H1 (cell line): ENCODE results near the gene ZBTB7B. TPM values are rescaled to one million over a fixed set of nuclear protein-coding genes. Genes with fewer than 3 reads are reported as not detected.

Source experiments
- ATF2 ChIP-seq: IDR thresholded peaks from 2 replicates; pipeline ENCODE4 v1.6.1; 2012; ENCODE audit warnings: low read length, inconsistent platforms
- CBX5 ChIP-seq: fragments of 300-800, 300-1000 bp; sonication (generic); IDR thresholded peaks from 2 replicates; pipeline ENCODE4 v1.7.1; 2016; ENCODE audit warnings: antibody characterized with exemption, low read length, low read depth
- CBX8 ChIP-seq: fragments of 300-800, 300-1000 bp; sonication (generic); IDR thresholded peaks from 2 replicates; pipeline ENCODE4 v1.7.1; 2016; ENCODE audit warnings: low read depth, low read length, borderline replicate concordance
- CREB1 ChIP-seq: IDR thresholded peaks from 2 replicates; pipeline ENCODE4 v1.6.1; 2012; ENCODE audit warnings: inconsistent platforms
- EZH2 ChIP-seq: fragments of 200-600 bp; sonication (generic); IDR thresholded peaks from 2 replicates; pipeline ENCODE4 v1.7.1; 2012; ENCODE audit warnings: low read depth, mild to moderate bottlenecking, moderate library complexity, low read length, inconsistent platforms; ENCODE audit not compliant: severe bottlenecking
- KDM1A ChIP-seq: fragments of 200-600, 300-600 bp; sonication (generic); IDR thresholded peaks from 2 replicates; pipeline ENCODE4 v1.7.1; 2016; ENCODE audit warnings: mild to moderate bottlenecking, low read length, borderline replicate concordance
- KDM5A ChIP-seq: fragments of 200-600 bp; IDR thresholded peaks from 2 replicates; pipeline ENCODE4 v1.7.1; 2012; ENCODE audit warnings: mild to moderate bottlenecking, low read length, inconsistent platforms, mixed read lengths
- MAFK ChIP-seq: IDR thresholded peaks from 2 replicates; pipeline ENCODE4 v1.6.1; 2012; ENCODE audit warnings: low read depth, mild to moderate bottlenecking, improper control_type of control experiment, low read length
- NANOG ChIP-seq: IDR thresholded peaks from 2 replicates; pipeline ENCODE4 v1.6.1; 2011; ENCODE audit warnings: low read length, low read depth, mild to moderate bottlenecking, inconsistent platforms; ENCODE audit not compliant: insufficient read depth, poor library complexity, severe bottlenecking
- PHF8 ChIP-seq: fragments of 200-600 bp; sonication (generic); conservative IDR thresholded peaks from 2 replicates; pipeline ENCODE4 v1.7.1; 2012; ENCODE audit warnings: low read depth, mild to moderate bottlenecking, inconsistent platforms, low read length, moderate library complexity
- POLR2A ChIP-seq, 2 experiments: IDR thresholded peaks; 1 replicate in 1 of 2; 2 replicates in 1 of 2; pipeline ENCODE4 v1.6.1; 2011; ENCODE audit warnings: low read depth in 2 of 2, low read length in 2 of 2, mild to moderate bottlenecking in 2 of 2; ENCODE audit errors: control extremely low read depth in 1 of 2
- POU5F1 ChIP-seq: IDR thresholded peaks from 2 replicates; pipeline ENCODE4 v1.6.1; 2011; ENCODE audit warnings: low read depth, mild to moderate bottlenecking, low read length, moderate library complexity
- RAD21 ChIP-seq, 2 experiments: IDR thresholded peaks in 1 of 2; conservative IDR thresholded peaks in 1 of 2; 2 replicates each; pipeline ENCODE4 v1.6.1; 2011; ENCODE audit warnings: low read depth in 2 of 2, low read length in 2 of 2, improper control_type of control experiment in 1 of 2, inconsistent platforms in 1 of 2, mild to moderate bottlenecking in 1 of 2, moderate library complexity in 1 of 2
- RNF2 ChIP-seq: fragments of 200-900, 300-1000 bp; sonication (generic); IDR thresholded peaks from 2 replicates; pipeline ENCODE4 v1.7.1; 2016; ENCODE audit warnings: borderline replicate concordance, low read depth, mild to moderate bottlenecking, antibody characterized with exemption, low read length; ENCODE audit not compliant: poor library complexity, severe bottlenecking; ENCODE audit errors: missing control alignments
- RXRA ChIP-seq: IDR thresholded peaks from 2 replicates; pipeline ENCODE4 v1.6.1; 2011; ENCODE audit warnings: low read depth, mild to moderate bottlenecking, low read length, moderate library complexity; ENCODE audit not compliant: insufficient read depth
- SP1 ChIP-seq: IDR thresholded peaks from 2 replicates; pipeline ENCODE4 v1.6.1; 2011; ENCODE audit warnings: low read depth, low read length
- SP2 ChIP-seq: IDR thresholded peaks from 2 replicates; pipeline ENCODE4 v1.6.1; 2012; ENCODE audit warnings: mild to moderate bottlenecking, low read length, inconsistent platforms
- TAF7 ChIP-seq: optimal IDR thresholded peaks from 2 replicates; pipeline ENCODE3; 2011; ENCODE audit warnings: low read depth, mild to moderate bottlenecking, inconsistent platforms, low read length, moderate library complexity, borderline replicate concordance
- TEAD4 ChIP-seq: IDR thresholded peaks from 2 replicates; pipeline ENCODE4 v1.6.1; 2012; ENCODE audit warnings: low read depth, low read length, inconsistent platforms, mixed read lengths
- USF2 ChIP-seq: IDR thresholded peaks from 2 replicates; pipeline ENCODE4 v1.6.1; 2011; ENCODE audit warnings: low read length, improper control_type of control experiment
- YY1 ChIP-seq: IDR thresholded peaks from 2 replicates; pipeline ENCODE4 v1.6.1; 2011; ENCODE audit warnings: low read depth, mild to moderate bottlenecking, low read length
- polyA plus RNA-seq, 7 experiments: library from polyadenylated mRNA; depleted of rRNA in 3 of 7; stranded (reverse) in 5 of 7; unstranded in 2 of 7; fragments of >200 nt in 5 of 7; fragments of 200-250 nt in 2 of 7; gene quantifications; 1 replicate in 5 of 7; 2 replicates in 1 of 7; 4 replicates in 1 of 7; pipeline versions ENCODE4 v1.2.1 to v1.2.3, GENCODE V29; 2011 to 2013; ENCODE audit warnings: missing spikeins in 2 of 7, mixed read lengths in 2 of 7
- total RNA-seq: library from RNA; stranded (reverse); fragmentation: NEBNext Ultra II Directional; extraction: Animal tissue kit (Norgen Biotek cat#: 25700); gene quantifications from 2 replicates; pipeline ENCODE4 v1.2.1, GENCODE V29; 2021

ZBTB7B gene
- total and polyA plus RNA-seq, 2 of the 8 experiments (the other 6 are each of a cell fraction or from before 2014, with no cell fraction given), result 24.5 to 36.9 TPM

GRCh38 chr1:154999571-155000410, 2.8 kb upstream of the ZBTB7B start (continued):
- TF ChIP-seq MAFK (no peak), CREB1 (no peak), TEAD4 (no peak), KDM5A (no peak), ATF2 (no peak), NANOG (no peak), RAD21 (IDR thresholded peaks at IDR 0.05 in 1 of 2, conservative IDR thresholded peaks at IDR 0.05 in 1 of 2; ENCODE audit: low read depth in 2 of 2, low read length in 2 of 2) (no peak), RNF2 (no peak), YY1 (no peak), CBX8 (no peak), SP2 (no peak), EZH2 (no peak), USF2 (0 out of 2 replicates have a peak, but pooled peaks have one; percentile 13), POU5F1 (no peak), CBX5 (no peak), SP1 (peak; percentile 77; the same call in 1 of the 2 replicates), TAF7 (peak; percentile 54), RXRA (no peak), PHF8 (0 out of 2 replicates have a peak, but pooled peaks have one; percentile 4), KDM1A (peak; percentile 7; the same call in 1 of the 2 replicates), POLR2A (IDR thresholded peaks at IDR 0.05; ENCODE audit: control extremely low read depth in 1 of 2, low read depth in 2 of 2, low read length in 2 of 2) (no peak)
